A673 (cell line): Measurements from ENCODE around the gene FAM161B.

Experiments used
- EZH2 ChIP-seq: fragments of 200-600 bp; sonication (generic); IDR thresholded peaks from 2 replicates; pipeline ENCODE4 v1.6.1; 2017; ENCODE audit warnings: borderline replicate concordance, low read depth, mild to moderate bottlenecking, mixed read lengths, antibody characterized with exemption, low read length; ENCODE audit not compliant: poor library complexity, severe bottlenecking
- TF ChIP-seq, protein P1 (sequence below): fragments of 300-800, 200-600 bp; sonication (generic); conservative IDR thresholded peaks from 2 replicates; pipeline ENCODE4 v1.5.1; 2017; ENCODE audit warnings: low read depth, mild to moderate bottlenecking, antibody characterized with exemption, low read length, moderate library complexity, mixed read lengths

DNA sequence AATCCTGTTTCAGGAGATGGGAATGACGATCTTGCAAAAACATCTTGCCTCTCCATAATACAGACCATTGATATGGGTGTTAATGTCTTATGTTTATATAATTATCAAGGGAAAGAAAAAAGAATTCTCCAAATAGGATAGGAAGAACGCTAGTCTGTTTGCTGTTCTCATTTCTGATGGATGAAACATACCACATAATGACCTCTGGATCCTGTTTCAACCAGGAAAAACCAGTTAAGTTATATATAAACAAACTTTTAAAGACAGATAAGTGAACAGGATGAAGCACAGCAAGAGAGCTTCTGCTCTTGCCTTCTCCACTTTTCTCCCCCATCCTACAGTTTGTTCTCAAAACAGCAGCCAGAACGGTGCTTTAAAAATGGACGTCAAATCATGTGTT is 28.0 kb upstream of the FAM161B start:
- TF ChIP-seq, protein P1, sequence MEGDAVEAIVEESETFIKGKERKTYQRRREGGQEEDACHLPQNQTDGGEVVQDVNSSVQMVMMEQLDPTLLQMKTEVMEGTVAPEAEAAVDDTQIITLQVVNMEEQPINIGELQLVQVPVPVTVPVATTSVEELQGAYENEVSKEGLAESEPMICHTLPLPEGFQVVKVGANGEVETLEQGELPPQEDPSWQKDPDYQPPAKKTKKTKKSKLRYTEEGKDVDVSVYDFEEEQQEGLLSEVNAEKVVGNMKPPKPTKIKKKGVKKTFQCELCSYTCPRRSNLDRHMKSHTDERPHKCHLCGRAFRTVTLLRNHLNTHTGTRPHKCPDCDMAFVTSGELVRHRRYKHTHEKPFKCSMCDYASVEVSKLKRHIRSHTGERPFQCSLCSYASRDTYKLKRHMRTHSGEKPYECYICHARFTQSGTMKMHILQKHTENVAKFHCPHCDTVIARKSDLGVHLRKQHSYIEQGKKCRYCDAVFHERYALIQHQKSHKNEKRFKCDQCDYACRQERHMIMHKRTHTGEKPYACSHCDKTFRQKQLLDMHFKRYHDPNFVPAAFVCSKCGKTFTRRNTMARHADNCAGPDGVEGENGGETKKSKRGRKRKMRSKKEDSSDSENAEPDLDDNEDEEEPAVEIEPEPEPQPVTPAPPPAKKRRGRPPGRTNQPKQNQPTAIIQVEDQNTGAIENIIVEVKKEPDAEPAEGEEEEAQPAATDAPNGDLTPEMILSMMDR: no peak
- TF ChIP-seq EZH2: no peak
